HepG2 (cell line): Measurements from ENCODE around the gene LSM12. TPM values are rescaled to one million over a fixed set of nuclear protein-coding genes. Genes with fewer than 3 reads are reported as not detected.

ENCODE experiments used
- MEIS1 ChIP-seq: sonication (generic); formaldehyde crosslinking; IDR thresholded peaks from 2 replicates; pipeline ENCODE4 v1.9.0; 2021; ENCODE audit warnings: mild to moderate bottlenecking, missing genetic modification reagents, moderate library complexity, borderline replicate concordance
- PAF1 ChIP-seq: IDR thresholded peaks from 2 replicates; pipeline ENCODE4 v1.6.1; 2016; ENCODE audit warnings: missing genetic modification reagents, missing compliant biosample characterization
- PLSCR1 ChIP-seq: sonication (generic); formaldehyde crosslinking; IDR thresholded peaks from 2 replicates; pipeline ENCODE4 v1.5.0; 2020; ENCODE audit warnings: missing genetic modification reagents, mild to moderate bottlenecking, borderline replicate concordance
- RFXANK ChIP-seq: IDR thresholded peaks from 2 replicates; pipeline ENCODE4 v1.6.1; 2016
- ZNF180 ChIP-seq: sonication (generic); formaldehyde crosslinking; IDR thresholded peaks from 2 replicates; pipeline ENCODE4 v1.4.0; 2020; ENCODE audit warnings: low read depth, missing genetic modification reagents, borderline replicate concordance
- ZNF639 ChIP-seq: conservative IDR thresholded peaks from 2 replicates; pipeline ENCODE4 v1.6.1; 2018; ENCODE audit warnings: missing genetic modification reagents
- ZNF790 ChIP-seq: sonication (generic); formaldehyde crosslinking; IDR thresholded peaks from 2 replicates; pipeline ENCODE4 v1.8.0; 2022; ENCODE audit warnings: missing genetic modification reagents, mild to moderate bottlenecking, borderline replicate concordance
- polyA plus RNA-seq, 8 experiments: library from polyadenylated mRNA; depleted of rRNA in 3 of 8; stranded (reverse) in 7 of 8; unstranded in 1 of 8; fragments of >200 nt; fragmentation: Illumina TruSeq in 4 of 8; extraction: Trizol in 4 of 8; gene quantifications; 2 replicates each; pipeline versions ENCODE4 v1.2.1 to v1.2.3, GENCODE V29; 2011 to 2016; ENCODE audit warnings: low read depth in 4 of 8, missing spikeins in 1 of 8, mixed read lengths in 1 of 8; ENCODE audit not compliant: insufficient read depth in 1 of 8
- total RNA-seq, 5 experiments: library from RNA; depleted of rRNA; stranded (reverse); fragments of >200 nt; fragmentation: Illumina TruSeq; extraction: Trizol; gene quantifications; 2 replicates each; pipeline ENCODE4 v1.2.3, GENCODE V29; 2016; ENCODE audit warnings: low read depth in 1 of 5
- TF ChIP-seq, protein P1 (sequence below): sonication (generic); formaldehyde crosslinking; IDR thresholded peaks from 2 replicates; pipeline ENCODE4 v1.5.1; 2020; ENCODE audit warnings: mild to moderate bottlenecking, missing genetic modification reagents, borderline replicate concordance
- TF ChIP-seq, protein P2 (sequence below): sonication (generic); formaldehyde crosslinking; IDR thresholded peaks from one replicate; pipeline ENCODE4 v1.5.1; 2020; ENCODE audit warnings: mild to moderate bottlenecking, missing genetic modification reagents; ENCODE audit errors: not compliant biosample characterization
- TF ChIP-seq, protein P3 (sequence below): sonication (generic); formaldehyde crosslinking; IDR thresholded peaks from 2 replicates; pipeline ENCODE4 v1.4.0; 2020; ENCODE audit warnings: missing genetic modification reagents
- TF ChIP-seq, protein P4 (sequence below): sonication (generic); formaldehyde crosslinking; IDR thresholded peaks from 2 replicates; pipeline ENCODE4 v1.8.1; 2023; ENCODE audit warnings: mild to moderate bottlenecking, moderate library complexity, missing genetic modification reagents

The LSM12 gene
- total and polyA plus RNA-seq, 2 of the 13 experiments (the other 11 are each of a cell fraction or from before 2014, with no cell fraction given) = 52.8 to 55.7 TPM

- TF ChIP-seq, protein P1, sequence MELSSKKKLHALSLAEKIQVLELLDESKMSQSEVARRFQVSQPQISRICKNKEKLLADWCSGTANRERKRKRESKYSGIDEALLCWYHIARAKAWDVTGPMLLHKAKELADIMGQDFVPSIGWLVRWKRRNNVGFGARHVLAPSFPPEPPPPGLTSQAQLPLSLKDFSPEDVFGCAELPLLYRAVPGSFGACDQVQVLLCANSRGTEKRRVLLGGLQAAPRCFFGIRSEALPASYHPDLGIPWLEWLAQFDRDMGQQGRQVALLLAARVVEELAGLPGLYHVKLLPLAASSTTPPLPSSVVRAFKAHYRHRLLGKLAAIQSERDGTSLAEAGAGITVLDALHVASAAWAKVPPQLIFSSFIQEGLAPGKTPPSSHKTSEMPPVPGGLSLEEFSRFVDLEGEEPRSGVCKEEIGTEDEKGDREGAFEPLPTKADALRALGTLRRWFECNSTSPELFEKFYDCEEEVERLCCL (CRISPR knock-in tag) = 0 out of 2 replicates have a peak, but pooled peaks have one; percentile 33
- TF ChIP-seq ZNF639 (CRISPR knock-in tag) (peak; percentile 71; the same call in 1 of the 2 replicates), MEIS1 (CRISPR knock-in tag) (no peak), PLSCR1 (CRISPR knock-in tag) (no peak), RFXANK (CRISPR knock-in tag) (no peak), ZNF790 (CRISPR knock-in tag) (no peak), PAF1 (CRISPR knock-in tag) (no peak; the same call in 1 of the 2 replicates), ZNF180 (CRISPR knock-in tag) (no peak)
- TF ChIP-seq, protein P2, sequence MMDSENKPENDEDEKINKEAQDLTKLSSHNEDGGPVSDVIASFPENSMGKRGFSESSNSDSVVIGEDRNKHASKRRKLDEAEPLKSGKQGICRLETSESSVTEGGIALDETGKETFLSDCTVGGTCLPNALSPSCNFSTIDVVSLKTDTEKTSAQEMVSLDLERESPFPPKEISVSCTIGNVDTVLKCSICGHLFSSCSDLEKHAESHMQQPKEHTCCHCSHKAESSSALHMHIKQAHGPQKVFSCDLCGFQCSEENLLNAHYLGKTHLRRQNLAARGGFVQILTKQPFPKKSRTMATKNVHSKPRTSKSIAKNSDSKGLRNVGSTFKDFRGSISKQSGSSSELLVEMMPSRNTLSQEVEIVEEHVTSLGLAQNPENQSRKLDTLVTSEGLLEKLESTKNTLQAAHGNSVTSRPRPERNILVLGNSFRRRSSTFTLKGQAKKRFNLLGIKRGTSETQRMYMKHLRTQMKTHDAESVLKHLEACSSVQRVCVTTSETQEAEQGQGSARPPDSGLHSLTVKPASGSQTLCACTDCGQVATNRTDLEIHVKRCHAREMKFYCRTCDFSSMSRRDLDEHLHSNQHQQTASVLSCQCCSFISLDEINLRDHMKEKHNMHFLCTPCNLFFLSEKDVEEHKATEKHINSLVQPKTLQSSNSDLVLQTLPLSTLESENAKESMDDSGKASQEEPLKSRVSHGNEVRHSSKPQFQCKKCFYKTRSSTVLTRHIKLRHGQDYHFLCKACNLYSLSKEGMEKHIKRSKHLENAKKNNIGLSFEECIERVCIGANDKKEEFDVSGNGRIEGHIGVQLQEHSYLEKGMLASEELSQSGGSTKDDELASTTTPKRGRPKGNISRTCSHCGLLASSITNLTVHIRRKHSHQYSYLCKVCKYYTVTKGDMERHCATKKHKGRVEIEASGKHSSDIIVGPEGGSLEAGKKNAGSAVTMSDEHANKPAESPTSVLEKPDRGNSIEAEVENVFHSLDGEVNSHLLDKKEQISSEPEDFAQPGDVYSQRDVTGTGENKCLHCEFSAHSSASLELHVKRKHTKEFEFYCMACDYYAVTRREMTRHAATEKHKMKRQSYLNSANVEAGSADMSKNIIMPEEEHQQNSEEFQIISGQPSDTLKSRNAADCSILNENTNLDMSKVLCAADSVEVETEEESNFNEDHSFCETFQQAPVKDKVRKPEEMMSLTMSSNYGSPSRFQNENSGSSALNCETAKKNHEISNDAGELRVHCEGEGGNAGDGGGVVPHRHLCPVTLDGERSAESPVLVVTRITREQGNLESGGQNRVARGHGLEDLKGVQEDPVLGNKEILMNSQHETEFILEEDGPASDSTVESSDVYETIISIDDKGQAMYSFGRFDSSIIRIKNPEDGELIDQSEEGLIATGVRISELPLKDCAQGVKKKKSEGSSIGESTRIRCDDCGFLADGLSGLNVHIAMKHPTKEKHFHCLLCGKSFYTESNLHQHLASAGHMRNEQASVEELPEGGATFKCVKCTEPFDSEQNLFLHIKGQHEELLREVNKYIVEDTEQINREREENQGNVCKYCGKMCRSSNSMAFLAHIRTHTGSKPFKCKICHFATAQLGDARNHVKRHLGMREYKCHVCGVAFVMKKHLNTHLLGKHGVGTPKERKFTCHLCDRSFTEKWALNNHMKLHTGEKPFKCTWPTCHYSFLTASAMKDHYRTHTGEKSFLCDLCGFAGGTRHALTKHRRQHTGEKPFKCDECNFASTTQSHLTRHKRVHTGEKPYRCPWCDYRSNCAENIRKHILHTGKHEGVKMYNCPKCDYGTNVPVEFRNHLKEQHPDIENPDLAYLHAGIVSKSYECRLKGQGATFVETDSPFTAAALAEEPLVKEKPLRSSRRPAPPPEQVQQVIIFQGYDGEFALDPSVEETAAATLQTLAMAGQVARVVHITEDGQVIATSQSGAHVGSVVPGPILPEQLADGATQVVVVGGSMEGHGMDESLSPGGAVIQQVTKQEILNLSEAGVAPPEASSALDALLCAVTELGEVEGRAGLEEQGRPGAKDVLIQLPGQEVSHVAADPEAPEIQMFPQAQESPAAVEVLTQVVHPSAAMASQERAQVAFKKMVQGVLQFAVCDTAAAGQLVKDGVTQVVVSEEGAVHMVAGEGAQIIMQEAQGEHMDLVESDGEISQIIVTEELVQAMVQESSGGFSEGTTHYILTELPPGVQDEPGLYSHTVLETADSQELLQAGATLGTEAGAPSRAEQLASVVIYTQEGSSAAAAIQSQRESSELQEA (CRISPR knock-in tag) = no peak
- TF ChIP-seq, protein P3, sequence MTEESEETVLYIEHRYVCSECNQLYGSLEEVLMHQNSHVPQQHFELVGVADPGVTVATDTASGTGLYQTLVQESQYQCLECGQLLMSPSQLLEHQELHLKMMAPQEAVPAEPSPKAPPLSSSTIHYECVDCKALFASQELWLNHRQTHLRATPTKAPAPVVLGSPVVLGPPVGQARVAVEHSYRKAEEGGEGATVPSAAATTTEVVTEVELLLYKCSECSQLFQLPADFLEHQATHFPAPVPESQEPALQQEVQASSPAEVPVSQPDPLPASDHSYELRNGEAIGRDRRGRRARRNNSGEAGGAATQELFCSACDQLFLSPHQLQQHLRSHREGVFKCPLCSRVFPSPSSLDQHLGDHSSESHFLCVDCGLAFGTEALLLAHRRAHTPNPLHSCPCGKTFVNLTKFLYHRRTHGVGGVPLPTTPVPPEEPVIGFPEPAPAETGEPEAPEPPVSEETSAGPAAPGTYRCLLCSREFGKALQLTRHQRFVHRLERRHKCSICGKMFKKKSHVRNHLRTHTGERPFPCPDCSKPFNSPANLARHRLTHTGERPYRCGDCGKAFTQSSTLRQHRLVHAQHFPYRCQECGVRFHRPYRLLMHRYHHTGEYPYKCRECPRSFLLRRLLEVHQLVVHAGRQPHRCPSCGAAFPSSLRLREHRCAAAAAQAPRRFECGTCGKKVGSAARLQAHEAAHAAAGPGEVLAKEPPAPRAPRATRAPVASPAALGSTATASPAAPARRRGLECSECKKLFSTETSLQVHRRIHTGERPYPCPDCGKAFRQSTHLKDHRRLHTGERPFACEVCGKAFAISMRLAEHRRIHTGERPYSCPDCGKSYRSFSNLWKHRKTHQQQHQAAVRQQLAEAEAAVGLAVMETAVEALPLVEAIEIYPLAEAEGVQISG = peak; percentile 12; the same call in 1 of the 2 replicates
- TF ChIP-seq, protein P4, sequence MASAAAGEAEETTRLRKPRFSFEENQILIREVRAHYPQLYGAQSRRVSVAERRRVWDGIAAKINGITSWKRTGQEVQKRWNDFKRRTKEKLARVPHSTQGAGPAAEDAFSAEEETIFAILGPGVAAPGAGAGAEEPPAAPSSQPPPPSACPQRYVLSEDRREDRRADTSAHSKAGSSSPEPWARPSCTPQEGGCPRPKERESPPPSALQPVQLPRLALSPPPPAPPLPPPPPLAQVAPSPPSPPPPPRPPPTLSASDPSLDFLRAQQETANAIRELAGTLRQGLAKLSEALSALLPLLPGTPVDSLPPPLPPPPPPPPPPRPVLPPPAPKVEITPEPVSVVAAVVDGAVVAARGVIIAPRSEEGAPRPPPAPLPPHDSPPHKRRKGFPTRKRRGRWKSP = peak; percentile 70; the same call in 1 of the 2 replicates
Measured at GRCh38 chr17:44002141-44002848, 64.2 kb downstream of the LSM12 start (continued).
